COLO668 (cell line): ENCODE results near the gene CCDC3.
"Not testable (repeated sequence)": the region's sequence is repeated elsewhere in the genome, so short reads cannot be mapped to it uniquely, and the experiment has no call there.

Experiments
- DNase-seq: peaks from one replicate; lab custom pipeline; 2025; ENCODE audit not compliant: unreplicated experiment; lab: John Stamatoyannopoulos, UW

CCDC3 gene

DNA sequence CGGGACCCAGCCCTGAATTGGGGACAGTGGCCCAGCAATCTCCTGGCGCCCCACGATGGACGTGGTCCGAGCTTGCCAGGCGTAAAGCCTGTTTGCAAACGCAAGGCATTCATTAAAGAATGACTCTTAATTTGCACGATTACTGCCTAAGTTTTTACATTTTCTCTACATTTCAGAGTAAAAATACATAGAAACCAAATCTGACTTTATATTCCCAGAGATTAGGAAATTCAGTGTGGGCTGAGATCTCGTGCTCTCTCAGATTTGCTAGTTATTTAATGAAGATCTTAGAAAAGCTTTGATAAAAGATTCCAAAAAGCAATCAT lies 337 bp upstream of the CCDC3 start:
- no peak for DNase-seq

DNA sequence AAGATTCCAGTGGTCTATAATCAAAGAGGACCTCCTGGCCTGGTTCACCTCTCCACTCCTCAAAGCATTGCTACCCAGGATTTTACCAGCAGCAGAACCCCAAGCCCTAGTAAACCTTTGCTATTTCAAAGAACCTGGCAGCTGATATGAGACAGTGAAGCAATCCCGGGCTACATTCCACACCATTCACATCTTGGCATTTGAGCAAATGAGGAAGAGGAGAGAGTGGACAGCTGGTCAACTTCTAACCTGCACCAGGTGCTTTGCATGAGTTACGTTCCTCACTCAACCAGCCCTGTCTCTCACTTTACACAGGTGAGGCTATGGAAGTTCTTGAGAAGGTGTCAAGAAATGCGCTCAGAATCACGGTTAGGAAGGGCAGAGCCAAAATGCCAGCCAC lies 1.1 kb downstream of the CCDC3 start:
- no peak for DNase-seq

DNA sequence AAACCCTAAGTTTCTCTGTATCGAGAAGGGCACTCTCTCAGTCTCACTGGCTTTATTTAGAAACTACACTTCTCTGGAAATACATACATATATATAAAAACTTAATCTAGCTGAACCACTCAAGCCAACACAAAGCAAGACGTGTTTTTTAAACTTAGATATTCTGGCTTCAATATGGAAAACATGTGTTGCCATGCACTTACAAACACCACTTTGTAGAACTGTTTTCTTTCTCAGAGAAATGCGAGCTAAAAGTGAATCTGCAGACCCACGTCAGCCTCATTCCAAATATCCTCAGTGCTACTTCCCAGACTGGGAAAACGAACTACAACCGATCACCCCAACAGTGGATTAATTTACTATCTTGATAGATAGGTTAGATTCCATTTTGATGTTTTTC lies 1.7 kb downstream of the CCDC3 start:
- DNase-seq, result no peak

GRCh38 chr10:12995425-12995861 lies 6.1 kb downstream of the CCDC3 start:
- DNase-seq, result no peak

- DNase-seq, result no peak
Measured at GRCh38 chr10:12993595-12993994, 7.9 kb downstream of the CCDC3 start.

DNA sequence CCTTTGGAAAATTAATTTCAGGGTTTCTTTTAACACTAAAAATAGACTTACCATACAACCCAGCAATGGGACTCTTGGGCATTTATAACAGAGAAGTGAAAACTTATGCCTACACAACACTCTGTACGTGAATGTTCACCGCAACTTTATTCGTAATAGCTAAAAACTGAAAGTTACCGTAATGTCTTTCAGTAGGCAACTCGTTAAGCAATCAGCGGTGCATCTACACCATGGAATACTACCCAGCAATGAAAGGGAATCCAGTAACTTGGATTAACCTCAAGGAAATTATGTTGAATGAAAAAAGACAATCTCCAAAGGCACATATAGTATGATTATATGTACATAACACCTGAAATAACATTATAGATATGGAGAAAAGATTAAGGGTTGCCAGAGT lies 16.2 kb downstream of the CCDC3 start:
- no peak for DNase-seq

GRCh38 chr10:12984165-12984747 lies 17.3 kb downstream of the CCDC3 start:
- DNase-seq, result no peak

DNA sequence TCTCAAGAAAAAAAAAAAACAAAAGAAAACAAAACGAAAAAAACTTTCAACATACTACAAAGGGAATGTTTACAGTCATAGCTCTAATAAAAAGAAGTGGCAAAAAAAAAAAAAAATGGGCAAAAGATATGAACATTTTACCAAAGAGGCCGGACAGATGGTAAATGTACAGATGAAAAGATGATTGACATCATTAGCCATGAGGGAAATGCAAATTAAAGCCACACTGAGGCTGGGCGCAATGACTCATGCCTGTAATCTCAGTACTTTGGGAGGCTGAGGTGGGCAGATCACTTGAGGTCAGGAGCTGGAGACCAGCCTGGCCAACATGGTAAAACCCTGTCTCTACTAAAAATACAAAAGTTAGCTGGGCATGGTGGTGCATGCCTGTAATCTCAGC lies 17.9 kb downstream of the CCDC3 start:
- DNase-seq, result not testable (repeated sequence)

DNA sequence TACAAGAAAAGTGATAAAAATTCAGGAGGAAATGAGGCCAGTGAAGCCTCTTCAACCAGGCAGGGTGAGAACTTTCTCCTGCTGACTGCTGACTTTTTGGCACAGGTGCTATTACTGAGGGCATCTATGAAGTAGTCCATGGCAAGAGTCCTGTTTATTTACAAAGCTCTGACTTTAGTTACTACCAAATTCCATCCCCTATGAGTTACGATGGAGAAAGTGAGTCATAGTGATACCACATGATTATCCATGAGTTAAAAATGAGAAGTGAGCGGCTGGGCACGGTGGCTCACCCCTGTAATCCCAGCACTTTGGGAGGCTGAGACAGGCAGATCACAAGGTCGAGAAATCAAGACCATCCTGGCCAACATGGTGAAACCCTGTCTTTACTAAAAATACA lies 19.9 kb downstream of the CCDC3 start:
- DNase-seq, result no peak

- DNase-seq, result no peak
Measured at GRCh38 chr10:12980713-12981306, 20.7 kb downstream of the CCDC3 start.

GRCh38 chr10:12980102-12980661 lies 21.3 kb downstream of the CCDC3 start:
- no peak for DNase-seq

DNA sequence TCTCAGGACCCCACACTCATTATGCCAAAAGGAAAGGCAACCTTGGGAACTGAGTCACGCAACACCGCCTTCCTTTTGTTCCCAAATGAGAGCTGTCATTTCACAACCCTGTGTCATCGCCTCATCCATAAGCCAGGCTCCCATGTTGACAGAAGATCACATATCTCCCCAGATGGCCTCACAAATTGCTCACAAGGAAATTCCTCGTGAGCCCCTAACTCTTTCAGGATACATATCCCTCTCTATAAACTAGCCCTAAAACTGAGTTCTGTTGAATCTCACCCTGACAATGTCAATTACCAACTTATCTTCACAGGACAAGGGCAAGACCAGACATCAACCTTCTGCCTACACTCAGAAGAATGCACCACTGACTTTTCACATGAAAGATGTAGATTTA lies 22.6 kb downstream of the CCDC3 start:
- peak; percentile 4 for DNase-seq

GRCh38 chr10:12975906-12976305 lies 25.6 kb downstream of the CCDC3 start:
- DNase-seq, result no peak

DNA sequence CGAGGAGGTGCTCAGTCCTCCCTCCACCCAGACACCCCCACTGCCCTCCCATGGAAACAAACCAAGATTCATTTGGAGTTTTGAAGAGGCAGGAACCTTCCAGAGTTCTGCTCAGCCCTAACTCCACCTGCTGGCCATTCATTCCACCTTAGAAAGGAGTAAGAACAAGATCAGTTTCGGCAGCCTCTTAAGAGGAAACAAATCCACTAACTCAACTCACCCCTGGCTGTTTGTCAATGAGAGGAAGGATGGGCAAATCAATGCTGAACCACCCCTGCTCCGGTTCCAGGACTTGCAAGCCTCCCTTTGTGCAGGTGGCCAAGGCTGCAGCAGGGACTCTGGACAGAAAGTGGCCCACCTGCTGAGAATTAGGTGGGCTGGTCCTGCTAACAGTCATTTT lies 26.2 kb downstream of the CCDC3 start:
- DNase-seq, result no peak

- no peak for DNase-seq
Measured at GRCh38 chr10:12974491-12975199, 26.9 kb downstream of the CCDC3 start.

DNA sequence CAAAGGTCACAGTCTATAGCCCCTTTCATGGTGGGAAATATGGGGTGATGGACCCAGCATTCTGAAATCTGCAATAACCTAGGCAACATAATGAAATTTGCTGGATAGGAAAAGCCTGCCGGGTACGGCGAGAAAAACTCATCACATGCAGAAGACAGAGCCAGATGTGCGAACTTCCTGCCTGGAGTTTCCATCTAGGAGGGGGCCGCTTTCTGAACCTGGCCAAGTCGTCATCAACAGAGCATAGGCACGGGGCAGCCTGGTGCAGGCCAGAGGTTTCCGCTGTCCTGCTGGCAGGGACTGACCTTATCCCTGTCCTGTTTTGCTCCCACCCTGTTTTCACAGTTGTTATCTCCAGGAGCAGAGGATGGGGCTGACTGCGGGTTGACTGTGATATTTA lies 27.4 kb downstream of the CCDC3 start:
- no peak for DNase-seq

- no peak for DNase-seq
Measured at GRCh38 chr10:12973149-12973718, 28.3 kb downstream of the CCDC3 start.

GRCh38 chr10:12972146-12972545 lies 29.4 kb downstream of the CCDC3 start:
- no peak for DNase-seq

DNA sequence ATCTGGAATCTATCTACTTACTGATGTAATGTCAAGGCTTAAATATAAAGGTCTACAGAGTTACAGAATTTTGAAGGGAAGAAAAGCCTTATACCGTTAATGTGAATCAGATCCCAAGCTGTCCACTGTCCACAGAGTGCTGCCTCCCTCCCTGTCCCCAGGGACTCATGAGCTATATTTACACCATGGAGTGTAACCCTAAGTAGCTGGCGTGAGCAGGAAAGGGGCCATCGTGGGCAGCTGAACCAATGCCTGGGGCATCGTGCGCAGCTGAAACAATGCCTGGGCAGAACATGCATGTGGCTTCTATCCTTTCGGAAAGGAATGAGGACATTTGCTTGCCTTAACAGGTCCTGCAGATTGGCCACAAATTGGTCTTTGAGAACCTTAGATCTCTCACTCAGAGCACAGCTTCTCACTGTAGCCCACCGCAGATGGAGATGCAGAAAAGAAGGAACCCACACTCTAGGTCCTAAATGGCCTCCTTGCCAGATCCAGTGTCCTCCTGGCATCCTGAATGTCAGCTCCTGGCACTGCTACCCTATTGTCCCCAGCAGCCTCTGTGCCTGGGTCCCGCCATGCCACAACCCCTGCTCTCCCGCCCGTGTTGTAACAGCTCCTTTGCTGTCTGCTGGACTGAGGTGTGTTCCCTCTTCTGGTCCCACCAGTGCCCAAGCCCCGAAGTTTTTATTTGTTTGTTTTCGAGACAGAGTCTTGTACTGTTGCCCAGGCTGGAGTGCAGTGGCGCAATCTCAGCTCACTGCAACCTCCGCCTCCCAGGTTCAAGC lies 30.3 kb downstream of the CCDC3 start:
- DNase-seq, result no peak

DNA sequence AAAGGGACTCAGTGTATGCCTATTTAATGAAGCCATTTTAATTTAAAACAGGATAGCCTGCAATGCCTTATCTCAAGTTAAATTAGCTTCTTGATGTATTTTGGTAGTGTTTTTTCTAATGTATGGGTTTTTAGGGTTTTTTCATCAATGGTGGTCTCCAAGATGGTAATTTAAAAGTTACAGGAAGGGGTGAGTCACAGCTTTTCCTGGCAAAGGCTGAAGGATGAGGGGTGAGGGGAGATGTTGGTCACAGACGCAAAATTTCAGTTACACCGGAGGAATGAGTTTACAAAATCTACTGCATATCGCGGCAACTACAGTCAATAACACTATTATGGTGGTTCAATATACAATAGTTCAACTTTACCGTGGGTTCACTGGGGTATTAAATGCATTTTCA lies 31.6 kb downstream of the CCDC3 start:
- no peak for DNase-seq

DNA sequence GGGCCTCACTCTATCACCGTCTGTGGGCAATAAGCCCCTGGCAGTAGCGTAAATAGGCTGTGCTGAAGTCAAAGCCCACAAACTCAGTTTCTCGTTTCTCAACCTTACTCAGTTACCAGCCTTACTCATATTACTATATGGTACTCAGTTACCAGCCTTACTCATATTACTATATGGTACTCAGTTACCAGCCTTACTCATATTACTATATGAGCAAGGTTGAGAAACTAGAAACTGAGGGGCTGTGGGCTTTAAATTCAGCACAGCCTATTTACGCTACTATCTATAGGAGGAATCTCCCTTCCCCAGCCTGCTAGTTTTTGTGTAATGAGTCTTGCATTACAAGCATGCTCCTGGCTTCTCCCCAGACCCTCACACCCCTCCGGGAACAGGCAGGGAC lies 35.4 kb downstream of the CCDC3 start:
- DNase-seq, result no peak
